Omental fat pad (tissue), 4 donors: ENCODE results near the gene GLIS2. TPM values are rescaled to one million over a fixed set of nuclear protein-coding genes. Genes with fewer than 3 reads are reported as not detected.

Experiments used
- ATAC-seq: fragments of 150-250 bp; one replicate; pipeline ENCODE4 v1.9.1; 2016; ENCODE audit warnings: mild to moderate bottlenecking, moderate library complexity; ENCODE audit not compliant: low FRiP score
- DNase-seq: peaks from one replicate; pipeline ENCODE4 v3.0.0-alpha.2; 2019; ENCODE audit warnings: low spot score
- total RNA-seq, 4 donors: library from RNA; depleted of rRNA; stranded (reverse); fragments of >200 nt; gene quantifications; one replicate each; pipeline ENCODE4 v1.1.0, GENCODE V29; 2016
- TF ChIP-seq, protein P1 (sequence below), 3 donors: fragments of 450-650 bp; IDR thresholded peaks; one replicate each; pipeline ENCODE4 v1.5.1; 2016 to 2017; ENCODE audit warnings: antibody characterized with exemption in 3 of 3, mild to moderate bottlenecking in 3 of 3, moderate library complexity in 2 of 3

The GLIS2 gene
- total RNA-seq, 4 donors from 2014 or later, result 1.9 to 4.9 (median 3.0) TPM

DNA sequence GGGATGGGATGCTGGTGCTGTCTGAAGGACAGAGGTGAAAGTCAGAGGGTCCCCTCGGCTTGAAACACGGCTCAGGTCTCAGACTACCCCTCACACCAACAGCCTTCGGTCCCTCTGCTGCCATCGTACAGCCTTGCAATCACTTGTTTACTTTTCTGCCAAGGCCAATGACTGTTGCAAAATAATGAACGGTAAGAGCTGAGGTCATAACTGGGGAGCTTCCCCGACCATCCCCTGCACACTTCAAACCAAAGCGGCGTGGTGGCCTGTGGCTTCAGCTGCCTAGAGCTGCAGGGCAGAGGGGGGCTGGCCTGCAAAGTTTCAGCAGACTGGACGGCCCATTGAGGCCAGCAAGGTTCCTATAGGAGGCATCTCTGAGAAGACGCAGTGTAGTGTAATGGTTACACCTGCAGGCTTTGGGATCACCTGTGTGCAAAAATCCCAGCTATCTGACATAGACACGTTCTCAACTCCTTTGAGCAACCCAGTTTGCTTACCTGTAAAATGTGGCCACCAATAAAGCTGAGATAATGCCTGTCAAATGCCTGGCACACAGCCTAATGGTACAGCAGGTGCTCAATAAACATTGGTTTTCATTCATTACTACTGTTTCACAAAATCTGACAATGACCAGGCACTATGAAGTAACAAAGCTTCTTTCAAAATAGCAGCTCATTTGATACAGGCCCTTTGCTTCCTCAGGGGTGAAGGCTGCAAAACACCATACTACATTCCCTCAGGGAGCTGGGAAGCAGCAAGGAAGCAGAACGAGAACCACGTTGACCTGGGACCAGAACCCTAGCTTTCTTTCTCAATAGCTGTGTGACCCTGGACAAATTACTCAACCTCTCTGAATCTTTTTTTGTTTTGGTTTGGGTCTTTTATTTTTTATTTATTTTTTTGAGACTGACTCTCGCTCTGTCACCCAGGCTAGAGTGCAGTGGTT, 30.2 kb downstream of the GLIS2 start:
- TF ChIP-seq, protein P1, sequence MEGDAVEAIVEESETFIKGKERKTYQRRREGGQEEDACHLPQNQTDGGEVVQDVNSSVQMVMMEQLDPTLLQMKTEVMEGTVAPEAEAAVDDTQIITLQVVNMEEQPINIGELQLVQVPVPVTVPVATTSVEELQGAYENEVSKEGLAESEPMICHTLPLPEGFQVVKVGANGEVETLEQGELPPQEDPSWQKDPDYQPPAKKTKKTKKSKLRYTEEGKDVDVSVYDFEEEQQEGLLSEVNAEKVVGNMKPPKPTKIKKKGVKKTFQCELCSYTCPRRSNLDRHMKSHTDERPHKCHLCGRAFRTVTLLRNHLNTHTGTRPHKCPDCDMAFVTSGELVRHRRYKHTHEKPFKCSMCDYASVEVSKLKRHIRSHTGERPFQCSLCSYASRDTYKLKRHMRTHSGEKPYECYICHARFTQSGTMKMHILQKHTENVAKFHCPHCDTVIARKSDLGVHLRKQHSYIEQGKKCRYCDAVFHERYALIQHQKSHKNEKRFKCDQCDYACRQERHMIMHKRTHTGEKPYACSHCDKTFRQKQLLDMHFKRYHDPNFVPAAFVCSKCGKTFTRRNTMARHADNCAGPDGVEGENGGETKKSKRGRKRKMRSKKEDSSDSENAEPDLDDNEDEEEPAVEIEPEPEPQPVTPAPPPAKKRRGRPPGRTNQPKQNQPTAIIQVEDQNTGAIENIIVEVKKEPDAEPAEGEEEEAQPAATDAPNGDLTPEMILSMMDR (IDR thresholded peaks at IDR 0.05), result no peak
- no peak for ATAC-seq
- no peak for DNase-seq

DNA sequence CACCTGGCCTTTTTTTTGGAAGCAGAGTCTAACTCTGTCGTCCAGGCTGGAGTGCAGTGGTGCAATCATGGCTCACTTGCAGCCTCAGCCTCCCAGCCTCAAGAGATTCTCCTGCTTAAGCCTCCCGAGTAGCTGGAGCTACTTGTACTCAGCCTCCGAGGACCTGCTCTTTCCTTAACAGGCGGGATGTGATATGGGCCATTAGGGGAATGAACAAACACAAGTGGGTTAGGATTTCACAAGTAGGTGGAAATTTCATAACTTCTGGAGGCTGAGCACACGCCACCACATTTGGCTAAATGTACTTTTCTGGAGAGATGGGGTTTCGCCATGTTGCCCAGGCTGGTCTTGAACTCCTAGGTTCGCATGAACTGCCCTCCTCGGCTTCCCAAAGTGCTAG, 31.1 kb downstream of the GLIS2 start:
- TF ChIP-seq, protein P1 (IDR thresholded peaks at IDR 0.05), result no peak
- ATAC-seq, result no peak
- no peak for DNase-seq

DNA sequence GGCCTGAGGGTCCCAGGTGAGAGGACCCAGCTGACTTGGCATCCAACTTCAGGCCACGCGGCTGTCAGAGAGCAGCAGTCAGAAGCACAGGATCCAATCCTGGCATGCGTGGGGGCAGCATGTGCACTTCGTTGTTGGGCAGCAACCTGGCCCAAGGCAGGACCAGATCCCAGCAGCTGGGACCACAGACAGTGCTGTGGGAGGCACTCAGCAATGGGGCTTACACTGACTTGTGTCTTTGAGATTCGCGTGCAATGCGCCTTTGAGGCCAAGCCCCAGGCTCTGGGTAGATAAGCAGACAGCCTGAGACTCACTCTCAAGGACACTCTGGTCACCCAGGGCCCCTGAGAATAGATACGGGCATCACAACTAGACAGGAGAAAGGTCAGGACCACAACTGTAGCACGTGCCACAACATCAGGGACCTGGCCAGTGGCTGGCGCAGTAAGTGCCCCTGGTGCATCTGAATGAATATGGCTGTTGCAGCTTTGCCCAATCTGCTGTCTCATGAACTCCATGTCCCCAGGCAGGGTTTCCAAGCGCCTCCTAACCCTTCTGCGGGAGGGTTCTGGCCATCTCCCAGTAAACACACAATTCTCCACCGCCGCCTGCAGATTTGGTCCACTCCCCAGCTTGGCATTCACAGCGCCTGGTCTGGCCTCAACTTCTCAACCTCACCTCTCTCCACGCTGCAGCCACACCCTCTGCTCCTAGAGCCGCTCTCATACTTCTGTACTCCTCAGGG, 32.1 kb downstream of the GLIS2 start:
- no peak for DNase-seq
- TF ChIP-seq, protein P1 (IDR thresholded peaks at IDR 0.05), result no peak
- no peak for ATAC-seq

DNA sequence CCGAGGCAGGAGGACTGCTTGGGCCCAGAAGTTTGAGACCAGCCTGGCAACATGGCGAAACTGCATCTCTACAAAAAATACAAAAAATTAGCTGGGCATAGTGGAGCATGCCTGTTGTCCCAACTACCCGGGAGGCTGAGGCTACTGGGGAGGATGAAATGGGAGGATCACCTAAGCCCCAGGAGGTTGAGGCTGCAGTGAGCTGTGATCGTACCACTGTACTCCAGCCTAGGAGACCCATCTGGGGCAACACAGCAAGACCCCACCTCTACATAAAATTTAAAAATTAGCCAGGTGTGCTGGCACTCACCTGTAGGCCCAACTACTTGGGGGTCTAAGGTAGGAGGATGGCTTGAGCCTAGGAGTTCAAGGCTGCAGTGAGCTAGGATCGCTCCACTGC, 33.5 kb downstream of the GLIS2 start:
- TF ChIP-seq, protein P1 (IDR thresholded peaks at IDR 0.05), result no peak
- no peak for DNase-seq
- ATAC-seq, result no peak

DNA sequence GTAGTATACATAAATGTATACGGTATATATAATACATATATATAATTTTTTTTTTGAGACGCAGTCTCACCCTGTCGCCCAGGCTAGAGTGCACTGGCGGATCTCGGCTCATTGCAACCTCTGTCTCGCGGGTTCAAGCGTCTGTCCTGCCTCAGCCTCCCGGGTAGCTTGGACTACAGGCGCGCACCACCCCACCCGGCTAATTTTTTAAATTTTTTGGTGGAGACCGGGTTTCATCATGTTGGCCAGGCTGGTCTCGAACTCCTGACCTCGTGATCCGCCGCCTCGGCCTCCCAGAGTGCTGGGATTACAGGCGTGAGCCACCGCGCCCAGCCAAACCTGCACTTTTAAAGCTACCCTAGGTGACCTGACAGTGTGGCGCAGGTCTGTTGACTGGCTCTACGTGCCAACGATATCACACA, 34.5 kb downstream of the GLIS2 start:
- ATAC-seq (no peak), DNase-seq (no peak)
- TF ChIP-seq, protein P1 (IDR thresholded peaks at IDR 0.05), result no peak

DNA sequence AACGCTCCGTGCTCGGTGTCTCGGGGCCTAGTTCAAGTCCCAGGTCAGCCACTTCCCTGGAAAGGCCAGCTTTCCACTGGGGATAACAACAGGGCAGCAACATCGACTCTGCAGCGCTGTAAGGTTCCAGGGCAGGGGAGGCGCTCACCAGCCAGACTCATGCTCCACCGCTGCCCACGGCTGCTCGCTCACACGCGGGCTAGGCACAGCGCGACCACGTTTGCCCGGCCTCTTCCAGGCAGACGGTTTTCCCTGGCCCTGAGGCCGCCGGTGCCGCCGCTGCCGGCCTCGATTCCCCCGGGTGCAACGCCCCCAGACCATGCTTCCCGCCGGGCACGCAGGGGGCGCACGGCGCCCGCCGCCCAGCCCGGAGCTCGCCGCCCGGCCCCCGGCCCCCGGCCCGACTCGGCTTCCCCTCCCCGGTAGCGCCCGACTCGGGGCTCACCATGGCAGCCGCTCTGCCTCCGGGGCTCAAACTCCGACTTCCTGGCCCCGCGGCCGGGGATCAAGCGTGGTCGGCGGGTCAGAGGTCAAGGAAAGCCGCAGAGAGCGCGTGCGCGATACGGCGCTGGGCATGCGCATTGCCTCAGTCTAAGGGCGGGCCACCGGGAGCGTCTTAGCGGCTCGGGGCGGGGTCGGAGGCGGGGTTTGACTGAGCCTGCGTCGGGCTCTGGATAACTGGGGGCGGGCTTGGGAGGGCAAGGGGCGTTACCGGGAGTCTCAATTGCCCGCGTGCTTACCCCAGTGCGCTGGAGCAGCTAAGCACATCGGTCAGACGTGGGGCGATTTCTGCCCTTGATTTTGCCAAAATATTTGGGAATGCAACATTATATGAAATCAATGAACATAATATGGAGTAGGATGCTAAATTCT, 35.2 kb downstream of the GLIS2 start, which contains the start of gene PAM16:
PAM16 (minus strand) TSS at position 535 of the 873 bp plus-strand sequence; CDS start at position 448, 87 bp downstream.
- ATAC-seq (peak; percentile 95), DNase-seq (peak; percentile 91)
- TF ChIP-seq, protein P1 (IDR thresholded peaks at IDR 0.05), result no peak
